CD14-positive monocyte (primary cell): ENCODE data around the gene TSPAN18. TPM values are rescaled to one million over a fixed set of nuclear protein-coding genes. Genes with fewer than 3 reads are reported as not detected.

ENCODE experiments used
- DNase-seq, 3 donors: peaks; one replicate each; pipeline ENCODE4 v3.0.0-alpha.2; 2011 to 2022
- H2AFZ ChIP-seq: 2 replicates; pipeline ENCODE4 v1.6.0; 2012; ENCODE audit warnings: mild to moderate bottlenecking, low read depth, low read length, inconsistent platforms; ENCODE audit not compliant: insufficient read depth, poor library complexity, severe bottlenecking
- H3K27ac ChIP-seq, 2 donors: 1 replicate in 1 of 2; 2 replicates in 1 of 2; pipeline ENCODE4 v1.5.1; 2012 to 2013; ENCODE audit warnings: low read length in 2 of 2, control low read depth in 1 of 2, inconsistent platforms in 1 of 2, low read depth in 1 of 2, mild to moderate bottlenecking in 1 of 2
- H3K27me3 ChIP-seq, 2 donors: one replicate each; pipeline versions ENCODE4 v1.6.0 to v1.6.1; 2011 to 2013; ENCODE audit warnings: low read length in 2 of 2; ENCODE audit not compliant: control insufficient read depth in 2 of 2, insufficient read depth in 2 of 2
- H3K36me3 ChIP-seq, 2 donors: replicated peaks in 1 of 2; 1 replicate in 1 of 2; 2 replicates in 1 of 2; pipeline versions ENCODE4 v1.5.1 to v1.6.1; 2012 to 2013; ENCODE audit warnings: low read length in 2 of 2, control low read depth in 1 of 2, inconsistent platforms in 1 of 2, mild to moderate bottlenecking in 1 of 2; ENCODE audit not compliant: insufficient read depth in 2 of 2, control insufficient read depth in 1 of 2
- H3K4me1 ChIP-seq, 2 donors: 1 replicate in 1 of 2; 2 replicates in 1 of 2; pipeline versions ENCODE4 v1.5.1 to v1.6.1; 2012 to 2013; ENCODE audit warnings: low read length in 2 of 2, control low read depth in 1 of 2, inconsistent platforms in 1 of 2, mild to moderate bottlenecking in 1 of 2, moderate library complexity in 1 of 2; ENCODE audit not compliant: insufficient read depth in 2 of 2, control insufficient read depth in 1 of 2
- H3K4me2 ChIP-seq: replicated peaks from 2 replicates; pipeline ENCODE3; 2012; ENCODE audit warnings: low read length, moderate library complexity, mild to moderate bottlenecking; ENCODE audit not compliant: poor library complexity, severe bottlenecking; ENCODE audit errors: extremely low read depth
- H3K4me3 ChIP-seq, 3 experiments: fragments of 200-600 bp in 1 of 3; sonication (generic) in 1 of 3; replicated peaks in 1 of 3; 1 replicate in 2 of 3; 2 replicates in 1 of 3; pipeline ENCODE4 v1.5.1; 2011 to 2013; ENCODE audit warnings: low read length in 3 of 3, mild to moderate bottlenecking in 3 of 3, control low read depth in 2 of 3, low read depth in 2 of 3, inconsistent platforms in 1 of 3, moderate library complexity in 1 of 3
- H3K79me2 ChIP-seq: 2 replicates; pipeline ENCODE4 v1.6.0; 2012; ENCODE audit warnings: mild to moderate bottlenecking, control low read depth, inconsistent platforms, low read length, moderate library complexity; ENCODE audit not compliant: insufficient read depth
- H3K9ac ChIP-seq: 2 replicates; pipeline ENCODE4 v1.6.0; 2017; ENCODE audit warnings: low read length, mild to moderate bottlenecking; ENCODE audit not compliant: insufficient read depth, poor library complexity, severe bottlenecking
- H3K9me3 ChIP-seq, 2 donors: replicated peaks in 1 of 2; 1 replicate in 1 of 2; 2 replicates in 1 of 2; pipeline versions ENCODE4 v1.5.1 to v1.6.1; 2012 to 2013; ENCODE audit warnings: low read length in 2 of 2, control low read depth in 1 of 2; ENCODE audit not compliant: control insufficient read depth in 1 of 2, insufficient read depth in 1 of 2
- H4K20me1 ChIP-seq: 2 replicates; pipeline ENCODE4 v1.6.0; 2012; ENCODE audit warnings: mild to moderate bottlenecking, low read length, control low read depth, moderate library complexity; ENCODE audit not compliant: insufficient read depth
- H3K27ac Mint-ChIP-seq, 7 donors: one replicate each; pipeline ENCODE4 v1.8.0; 2020; ENCODE audit warnings: mild to moderate bottlenecking in 7 of 7, mixed read lengths in 7 of 7, moderate library complexity in 6 of 7, inconsistent platforms in 2 of 7
- H3K27me3 Mint-ChIP-seq, 3 donors: one replicate each; pipeline ENCODE4 v1.8.0; 2021 to 2022; ENCODE audit warnings: low read depth in 3 of 3, mild to moderate bottlenecking in 3 of 3, mixed read lengths in 3 of 3, moderate library complexity in 3 of 3, inconsistent platforms in 1 of 3
- H3K36me3 Mint-ChIP-seq, 2 donors: one replicate each; pipeline ENCODE4 v1.8.0; 2020; ENCODE audit warnings: mixed read lengths in 2 of 2, inconsistent platforms in 1 of 2, mild to moderate bottlenecking in 1 of 2
- H3K4me1 Mint-ChIP-seq: one replicate; pipeline ENCODE4 v1.8.0; 2020; ENCODE audit warnings: mild to moderate bottlenecking, mixed read lengths
- H3K4me3 Mint-ChIP-seq, 2 donors: one replicate each; pipeline ENCODE4 v1.8.0; 2020; ENCODE audit warnings: mild to moderate bottlenecking in 2 of 2, mixed read lengths in 2 of 2, moderate library complexity in 1 of 2
- H3K9me3 Mint-ChIP-seq, 7 donors: one replicate each; pipeline ENCODE4 v1.8.0; 2020 to 2022; ENCODE audit warnings: mixed read lengths in 7 of 7, mild to moderate bottlenecking in 6 of 7, moderate library complexity in 6 of 7, inconsistent platforms in 2 of 7
- CTCF ChIP-seq: fragments of 200-600 bp; IDR thresholded peaks from one replicate; pipeline ENCODE4 v1.8.0; 2022; ENCODE audit warnings: antibody characterized with exemption, mild to moderate bottlenecking
- WGBS: methylation state at CpG from one replicate; pipeline ENCODE4 v1.1.5; 2013; ENCODE audit warnings: missing lambda C conversion rate; ENCODE audit not compliant: insufficient coverage; 5-methylcytosine and 5-hydroxymethylcytosine counted together
- intact Hi-C, 2 donors: fragments of 100-400 bp; cut with micrococcal nuclease; formaldehyde crosslinking; loops; one replicate each; pipeline versions ENCODE4 v1.15.0 to v1.15.1; 2023
- polyA plus RNA-seq, 3 donors: library from polyadenylated mRNA; depleted of rRNA in 1 of 3; unstranded in 2 of 3; stranded (reverse) in 1 of 3; fragments of 300-500 nt in 2 of 3; fragments of >200 nt in 1 of 3; fragmentation: Illumina TruSeq in 2 of 3; gene quantifications; 1 replicate in 2 of 3; 2 replicates in 1 of 3; pipeline ENCODE4 v1.2.3, GENCODE V29; 2012 to 2021

Gene TSPAN18
- polyA plus RNA-seq, 3 donors, result not detected

- H3K4me1 Mint-ChIP-seq, result no peaks in the 10 kb centered on the region
Measured at GRCh38 chr11:44842220-44842619, 115.5 kb downstream of the TSPAN18 start.

GRCh38 chr11:44846852-44847251, 120.1 kb downstream of the TSPAN18 start:
- no peaks in the 10 kb centered on the region for H3K4me1 ChIP-seq
- Mint-ChIP-seq H3K4me3 (no peak overlapping the region), H3K9me3 (peaks cover 3 to 18% (median 15%) of the 10 kb centered on the region in 7 donors), H3K36me3 (no peaks in the 10 kb centered on the region), H3K27ac (no peak overlapping the region), H3K4me1 (no peaks in the 10 kb centered on the region), H3K27me3 (peaks cover 3 to 7% (median 4%) of the 10 kb centered on the region in 3 donors)
- H3K4me2 ChIP-seq, result no peak overlapping the region
- H3K4me3 ChIP-seq, result no peak overlapping the region
- H3K79me2 ChIP-seq, result no peaks in the 10 kb centered on the region
- intact Hi-C loops, result no loop called here
- no peak overlapping the region for H3K27ac ChIP-seq
- H4K20me1 ChIP-seq, result no peaks in the 10 kb centered on the region
- WGBS, result 92% methylated on average over 6 of the region's 7 CpGs
- no peak for DNase-seq
- H2AFZ ChIP-seq, result no peak overlapping the region
- H3K9ac ChIP-seq, result no peak overlapping the region
- H3K9me3 ChIP-seq, result peaks cover 0 to 5% of the 10 kb centered on the region in 2 donors
- H3K36me3 ChIP-seq, result no peaks in the 10 kb centered on the region
- TF ChIP-seq CTCF, result no peak
- no peaks in the 10 kb centered on the region for H3K27me3 ChIP-seq

More at GRCh38 chr11:44842220-44842619, 115.5 kb downstream of the TSPAN18 start:
- H3K27me3 Mint-ChIP-seq, result peaks cover 8 to 11% (median 10%) of the 10 kb centered on the region in 3 donors
- DNase-seq, result no peak
- Histone ChIP-seq H3K36me3 (no peaks in the 10 kb centered on the region), H4K20me1 (no peaks in the 10 kb centered on the region), H3K4me2 (no peak overlapping the region), H3K4me3 (no peak overlapping the region), H3K79me2 (no peaks in the 10 kb centered on the region), H3K27me3 (no peaks in the 10 kb centered on the region), H3K27ac (no peak overlapping the region), H3K9me3 (peaks cover 0 to 5% of the 10 kb centered on the region in 2 donors), H3K4me1 (no peaks in the 10 kb centered on the region), H2AFZ (no peak overlapping the region), H3K9ac (no peak overlapping the region)
- no peak overlapping the region for H3K27ac Mint-ChIP-seq
- no peaks in the 10 kb centered on the region for H3K36me3 Mint-ChIP-seq
- intact Hi-C loops, result no loop called here
- no peak for TF ChIP-seq CTCF
- H3K4me3 Mint-ChIP-seq, result peak overlapping the region in 1 of 2 donors; percentile 5
- peaks cover 6 to 20% (median 12%) of the 10 kb centered on the region in 7 donors for H3K9me3 Mint-ChIP-seq
- WGBS, result 96% methylated on average over 5 of the region's 5 CpGs
